ENCODE measurements around the gene EN1. TPM values are rescaled to one million over a fixed set of nuclear protein-coding genes. Genes with fewer than 3 reads are reported as not detected.

EN1 gene
- total RNA-seq (2014; rRNA removed; shearing (Covaris generic)) (not detected in 2 replicates), total RNA-seq (2022) (not detected in 2 replicates), Bru-seq, nascent RNA (not detected), BruChase-seq, experiment 1, labeled RNA remaining after a 6-hour chase (not detected), BruChase-seq, experiment 2, labeled RNA remaining after a 2-hour chase (not detected)
- long read RNA-seq: 0 reads

DNA sequence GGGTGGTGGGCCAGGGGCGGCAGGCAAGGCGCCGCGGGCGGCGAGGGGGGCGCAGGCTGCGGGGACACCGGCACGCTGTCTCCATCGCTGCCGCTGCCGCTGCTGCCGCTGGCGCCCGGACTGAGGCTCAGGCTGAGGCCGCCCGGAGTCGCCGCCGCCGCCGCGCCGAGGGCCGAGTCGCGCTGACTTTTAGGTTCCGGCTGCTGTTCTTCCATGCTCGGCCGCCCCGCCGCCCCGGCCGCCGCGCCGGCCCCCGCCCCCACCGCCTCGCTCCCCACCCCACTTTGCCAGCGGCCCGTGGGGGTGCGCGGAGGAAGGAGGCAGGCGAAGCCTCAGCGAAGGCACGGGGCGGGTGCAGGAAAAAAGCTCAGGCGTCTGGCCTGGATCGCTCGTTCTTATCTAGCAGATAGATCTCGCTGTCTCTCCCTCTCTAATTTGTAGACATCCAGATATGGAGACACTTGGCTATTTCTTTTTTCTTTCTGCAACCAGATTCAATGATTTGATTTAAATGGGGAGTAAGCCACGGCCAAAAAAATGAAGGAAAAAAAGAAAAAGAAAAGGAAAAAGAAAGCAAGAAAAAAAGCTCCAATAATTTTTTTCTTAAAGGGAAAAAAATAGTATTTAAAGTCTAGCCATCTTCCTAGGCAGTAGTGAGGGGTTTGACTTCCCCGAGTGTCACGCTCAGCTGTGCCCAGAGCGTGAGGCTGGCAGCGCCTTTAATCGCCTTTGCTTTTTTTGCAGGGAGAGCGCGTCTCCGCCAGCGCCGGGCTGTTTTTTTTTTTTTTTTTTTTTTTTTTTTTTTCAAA lies at the start of gene EN1:
TSS of gene EN1 (minus strand) at position 696 of the 809 bp plus-strand sequence. CDS start at position 215, 481 bp downstream.
- Histone ChIP-seq H2AFZ (ENCODE audit: low read length) (no peak within 1 kb of the TSS), H3K4me1 (ENCODE audit: insufficient read depth, low read length, poor library complexity, severe bottlenecking) (no peaks in the 10 kb centered on the region), H3K9me3 (ENCODE audit: low read length) (no peaks in the 10 kb centered on the region), H3K4me2 (ENCODE audit: low read length) (no peak within 1 kb of the TSS), H4K20me1 (ENCODE audit: insufficient read depth, low read length) (no peaks in the 10 kb centered on the region), H3K9me2 (ENCODE audit: insufficient read depth, low read length) (no peaks in the 10 kb centered on the region), H3K4me3 (ENCODE audit: low read depth, low read length, poor library complexity, severe bottlenecking) (no peak within 1 kb of the TSS), H3K36me3 (ENCODE audit: insufficient read depth, low read length) (no peaks in the 10 kb centered on the region), H3K79me2 (ENCODE audit: insufficient read depth, low read depth, low read length) (no peaks in the 10 kb centered on the region), H3K27ac (ENCODE audit: low read depth, low read length, poor library complexity, severe bottlenecking) (no peak within 1 kb of the TSS)
- DNase-seq (ENCODE audit: low spot score): no peak
- TF ChIP-seq, protein P1, sequence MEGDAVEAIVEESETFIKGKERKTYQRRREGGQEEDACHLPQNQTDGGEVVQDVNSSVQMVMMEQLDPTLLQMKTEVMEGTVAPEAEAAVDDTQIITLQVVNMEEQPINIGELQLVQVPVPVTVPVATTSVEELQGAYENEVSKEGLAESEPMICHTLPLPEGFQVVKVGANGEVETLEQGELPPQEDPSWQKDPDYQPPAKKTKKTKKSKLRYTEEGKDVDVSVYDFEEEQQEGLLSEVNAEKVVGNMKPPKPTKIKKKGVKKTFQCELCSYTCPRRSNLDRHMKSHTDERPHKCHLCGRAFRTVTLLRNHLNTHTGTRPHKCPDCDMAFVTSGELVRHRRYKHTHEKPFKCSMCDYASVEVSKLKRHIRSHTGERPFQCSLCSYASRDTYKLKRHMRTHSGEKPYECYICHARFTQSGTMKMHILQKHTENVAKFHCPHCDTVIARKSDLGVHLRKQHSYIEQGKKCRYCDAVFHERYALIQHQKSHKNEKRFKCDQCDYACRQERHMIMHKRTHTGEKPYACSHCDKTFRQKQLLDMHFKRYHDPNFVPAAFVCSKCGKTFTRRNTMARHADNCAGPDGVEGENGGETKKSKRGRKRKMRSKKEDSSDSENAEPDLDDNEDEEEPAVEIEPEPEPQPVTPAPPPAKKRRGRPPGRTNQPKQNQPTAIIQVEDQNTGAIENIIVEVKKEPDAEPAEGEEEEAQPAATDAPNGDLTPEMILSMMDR (conservative IDR thresholded peaks at IDR 0.05; ENCODE audit: low read length): no peak
- no peak for TF ChIP-seq EZH2phosphoT487 (IDR thresholded peaks at IDR 0.05; ENCODE audit: borderline replicate concordance, low read depth, low read length)
- intact Hi-C loops (cut with micrococcal nuclease; ENCODE audit: unreplicated experiment): no loop called here
- POLR2A ChIA-PET: interaction anchor here (0.8 kb wide), 1 partner anchor 31 kb away, joined by 5 read pairs; no protein-coding TSS in a partner anchor
- CTCF ChIA-PET (ENCODE audit: unreplicated experiment): no interaction called here
- BruUV-seq (replicated peaks): no TSS peak

DNA sequence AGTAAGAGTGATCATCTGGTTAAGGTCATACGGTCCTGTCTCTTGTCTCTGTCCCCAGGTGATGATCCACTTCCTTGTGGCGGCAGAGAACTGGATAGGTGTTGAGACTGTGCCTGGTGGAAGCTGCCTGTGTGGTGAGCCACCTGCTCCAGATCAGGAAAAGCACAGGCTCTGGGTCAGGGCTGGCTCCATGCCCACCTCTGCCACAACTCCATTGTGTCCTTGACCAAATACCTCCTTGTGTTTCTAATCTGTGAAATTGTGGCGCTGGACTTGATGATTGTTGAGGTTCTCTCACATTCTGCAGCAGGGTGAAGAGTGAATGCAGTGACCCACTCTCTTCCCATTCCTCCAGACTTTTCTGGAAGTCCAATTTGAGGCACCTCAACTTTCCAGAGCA lies 45.7 kb upstream of the EN1 start:
- no peak overlapping the region for H3K4me2 ChIP-seq (ENCODE audit: low read length)
- no peaks in the 10 kb centered on the region for H3K79me2 ChIP-seq (ENCODE audit: insufficient read depth, low read depth, low read length)
- TF ChIP-seq, protein P1 (conservative IDR thresholded peaks at IDR 0.05; ENCODE audit: low read length): no peak
- no peak for TF ChIP-seq EZH2phosphoT487 (IDR thresholded peaks at IDR 0.05; ENCODE audit: borderline replicate concordance, low read depth, low read length)
- intact Hi-C loops (cut with micrococcal nuclease; ENCODE audit: unreplicated experiment): no loop called here
- 0 out of 2 replicates have a peak, but pooled peaks cover 5% of the 10 kb centered on the region for H3K9me3 ChIP-seq (ENCODE audit: low read length)
- CTCF ChIA-PET (ENCODE audit: unreplicated experiment): no interaction called here
- no peaks in the 10 kb centered on the region for H3K9me2 ChIP-seq (ENCODE audit: insufficient read depth, low read length)
- no TSS peak for BruUV-seq (replicated peaks)
- no peaks in the 10 kb centered on the region for H3K4me1 ChIP-seq (ENCODE audit: insufficient read depth, low read length, poor library complexity, severe bottlenecking)
- H3K36me3 ChIP-seq (ENCODE audit: insufficient read depth, low read length): no peaks in the 10 kb centered on the region
- POLR2A ChIA-PET: no interaction called here
- H3K27ac ChIP-seq (ENCODE audit: low read depth, low read length, poor library complexity, severe bottlenecking): no peak overlapping the region
- DNase-seq (ENCODE audit: low spot score): no peak
- H2AFZ ChIP-seq (ENCODE audit: low read length): no peak overlapping the region
- no peak overlapping the region for H3K4me3 ChIP-seq (ENCODE audit: low read depth, low read length, poor library complexity, severe bottlenecking)
- H4K20me1 ChIP-seq (ENCODE audit: insufficient read depth, low read length): no peaks in the 10 kb centered on the region

DNA sequence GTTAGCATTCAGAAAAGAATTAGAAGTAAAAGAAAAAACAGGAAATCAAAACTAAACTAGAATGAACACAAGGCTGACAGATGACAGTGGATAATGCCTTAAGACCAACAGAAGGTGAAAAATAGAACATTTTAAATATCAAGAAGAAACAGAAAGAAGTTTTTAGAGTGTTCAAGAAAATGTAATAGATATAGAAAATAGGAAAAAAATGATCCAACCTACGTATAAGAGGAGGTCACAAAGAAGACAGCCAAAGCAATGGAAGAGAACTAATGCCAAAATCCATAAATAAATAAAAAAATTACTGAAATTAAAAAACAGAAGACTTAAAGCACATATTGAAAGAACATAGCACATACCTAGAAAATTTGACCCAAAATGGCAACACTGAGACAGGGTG lies 42.5 kb upstream of the EN1 start:
- DNase-seq (ENCODE audit: low spot score): no peak
- Histone ChIP-seq H3K4me3 (ENCODE audit: low read depth, low read length, poor library complexity, severe bottlenecking) (no peak overlapping the region), H3K9me2 (ENCODE audit: insufficient read depth, low read length) (no peaks in the 10 kb centered on the region), H3K27ac (ENCODE audit: low read depth, low read length, poor library complexity, severe bottlenecking) (no peak overlapping the region), H3K36me3 (ENCODE audit: insufficient read depth, low read length) (no peaks in the 10 kb centered on the region), H3K4me2 (ENCODE audit: low read length) (no peak overlapping the region), H4K20me1 (ENCODE audit: insufficient read depth, low read length) (no peaks in the 10 kb centered on the region), H3K79me2 (ENCODE audit: insufficient read depth, low read depth, low read length) (no peaks in the 10 kb centered on the region), H3K4me1 (ENCODE audit: insufficient read depth, low read length, poor library complexity, severe bottlenecking) (no peaks in the 10 kb centered on the region), H3K9me3 (ENCODE audit: low read length) (0 out of 2 replicates have a peak, but pooled peaks cover 5% of the 10 kb centered on the region), H2AFZ (ENCODE audit: low read length) (no peak overlapping the region)
- ChIA-PET POLR2A (no interaction called here), CTCF (ENCODE audit: unreplicated experiment) (no interaction called here)
- BruUV-seq (replicated peaks): no TSS peak
- intact Hi-C loops (cut with micrococcal nuclease; ENCODE audit: unreplicated experiment): loop anchor here (10.0 kb wide), 1 partner anchor 155 kb away; no protein-coding TSS in a partner anchor
- no peak for TF ChIP-seq EZH2phosphoT487 (IDR thresholded peaks at IDR 0.05; ENCODE audit: borderline replicate concordance, low read depth, low read length)
- TF ChIP-seq, protein P1 (conservative IDR thresholded peaks at IDR 0.05; ENCODE audit: low read length): no peak

All from OCI-LY7 (cell line).